SK-N-SH treated with all-trans-retinoic acid at 6 μM for 48 hours (cell line): ENCODE measurements around the gene KRT40.

Experiments used
- ARNTL ChIP-seq: fragments of 450-650 bp; formaldehyde crosslinking; IDR thresholded peaks from 2 replicates; pipeline ENCODE4 v1.5.0; 2020; ENCODE audit warnings: low read depth, mild to moderate bottlenecking, moderate library complexity, borderline replicate concordance
- TF ChIP-seq, protein P1 (sequence below): fragments of 250-450 bp; sonication (Bioruptor Pico); IDR thresholded peaks from 2 replicates; pipeline ENCODE4 v1.8.0; 2021; ENCODE audit warnings: low read depth, mild to moderate bottlenecking, moderate library complexity, borderline replicate concordance

DNA sequence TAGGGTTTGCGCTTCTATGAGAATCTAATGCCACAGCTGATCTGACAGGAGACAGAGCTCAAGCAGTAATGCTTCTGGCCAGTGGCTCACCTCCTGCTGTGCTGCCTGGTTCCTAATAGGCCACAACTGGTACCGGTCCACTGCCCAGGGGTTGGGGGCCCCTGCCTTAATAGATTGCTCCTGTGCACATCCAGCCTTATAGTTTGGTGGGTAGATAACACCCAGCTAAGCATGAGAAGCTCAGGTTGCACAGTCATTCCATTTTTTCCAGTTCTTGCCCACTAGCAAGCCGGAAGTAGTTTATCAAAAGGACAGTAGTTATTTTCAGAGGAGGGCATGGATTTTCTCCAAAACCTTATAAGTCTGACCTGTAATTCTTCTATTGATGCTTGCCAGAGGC is 35.3 kb upstream of the KRT40 start:
- TF ChIP-seq, protein P1, sequence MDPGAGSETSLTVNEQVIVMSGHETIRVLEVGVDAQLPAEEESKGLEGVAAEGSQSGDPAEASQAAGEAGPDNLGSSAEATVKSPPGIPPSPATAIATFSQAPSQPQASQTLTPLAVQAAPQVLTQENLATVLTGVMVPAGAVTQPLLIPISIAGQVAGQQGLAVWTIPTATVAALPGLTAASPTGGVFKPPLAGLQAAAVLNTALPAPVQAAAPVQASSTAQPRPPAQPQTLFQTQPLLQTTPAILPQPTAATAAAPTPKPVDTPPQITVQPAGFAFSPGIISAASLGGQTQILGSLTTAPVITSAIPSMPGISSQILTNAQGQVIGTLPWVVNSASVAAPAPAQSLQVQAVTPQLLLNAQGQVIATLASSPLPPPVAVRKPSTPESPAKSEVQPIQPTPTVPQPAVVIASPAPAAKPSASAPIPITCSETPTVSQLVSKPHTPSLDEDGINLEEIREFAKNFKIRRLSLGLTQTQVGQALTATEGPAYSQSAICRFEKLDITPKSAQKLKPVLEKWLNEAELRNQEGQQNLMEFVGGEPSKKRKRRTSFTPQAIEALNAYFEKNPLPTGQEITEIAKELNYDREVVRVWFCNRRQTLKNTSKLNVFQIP = no peak
- no peak for TF ChIP-seq ARNTL (CRISPR knock-in tag)
